OCI-LY7 (cell line): ENCODE results near the gene AQR.

Experiments used
- CTCF ChIP-seq: fragments of 200-600 bp; sonication (generic); conservative IDR thresholded peaks from 2 replicates; pipeline ENCODE4 v1.5.1; 2014; ENCODE audit warnings: mild to moderate bottlenecking, antibody characterized with exemption, low read length, moderate library complexity, mixed read lengths
- EZH2phosphoT487 ChIP-seq: fragments of 200-600 bp; sonication (generic); IDR thresholded peaks from 2 replicates; pipeline ENCODE4 v1.6.1; 2018; ENCODE audit warnings: low read depth, borderline replicate concordance, mild to moderate bottlenecking, mixed run types, antibody characterized with exemption, low read length, moderate library complexity, mixed read lengths

- no peak for TF ChIP-seq CTCF
- no peak for TF ChIP-seq EZH2phosphoT487
Measured at GRCh38 chr15:34861214-34861613, 108.3 kb downstream of the AQR start.
